ENCODE results near the gene SPATA31A1.
"Not testable (repeated sequence)": the region's sequence is repeated elsewhere in the genome, so short reads cannot be mapped to it uniquely, and the experiment has no call there.

Gene SPATA31A1

DNA sequence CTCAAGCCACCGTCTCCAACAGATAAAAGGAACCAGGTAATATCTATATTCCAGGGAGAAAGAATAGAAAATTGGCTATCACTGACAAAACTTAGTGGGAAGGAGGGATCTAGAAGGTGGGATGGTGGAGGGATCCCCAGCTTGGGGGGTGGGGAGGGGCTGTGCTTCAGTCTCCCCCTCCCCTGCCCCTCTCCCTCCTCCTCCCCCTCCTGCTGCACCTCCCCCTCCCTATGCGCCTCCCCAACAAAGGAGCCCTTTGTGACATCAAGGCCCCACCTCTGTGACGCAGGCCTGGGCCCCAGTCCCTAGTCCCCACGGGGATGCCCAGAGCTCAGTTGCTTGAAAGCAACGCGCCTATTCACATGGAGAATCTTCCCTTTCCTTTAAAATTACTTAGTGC is at the start of gene SPATA31A1:
Gene SPATA31A1 (plus strand): TSS at position 301 of the 400 bp plus-strand sequence. CDS start 62 bp downstream, at position 363.
- not testable (repeated sequence) for H3K36me3 ChIP-seq, H3K27me3 ChIP-seq, H3K9me3 ChIP-seq

DNA sequence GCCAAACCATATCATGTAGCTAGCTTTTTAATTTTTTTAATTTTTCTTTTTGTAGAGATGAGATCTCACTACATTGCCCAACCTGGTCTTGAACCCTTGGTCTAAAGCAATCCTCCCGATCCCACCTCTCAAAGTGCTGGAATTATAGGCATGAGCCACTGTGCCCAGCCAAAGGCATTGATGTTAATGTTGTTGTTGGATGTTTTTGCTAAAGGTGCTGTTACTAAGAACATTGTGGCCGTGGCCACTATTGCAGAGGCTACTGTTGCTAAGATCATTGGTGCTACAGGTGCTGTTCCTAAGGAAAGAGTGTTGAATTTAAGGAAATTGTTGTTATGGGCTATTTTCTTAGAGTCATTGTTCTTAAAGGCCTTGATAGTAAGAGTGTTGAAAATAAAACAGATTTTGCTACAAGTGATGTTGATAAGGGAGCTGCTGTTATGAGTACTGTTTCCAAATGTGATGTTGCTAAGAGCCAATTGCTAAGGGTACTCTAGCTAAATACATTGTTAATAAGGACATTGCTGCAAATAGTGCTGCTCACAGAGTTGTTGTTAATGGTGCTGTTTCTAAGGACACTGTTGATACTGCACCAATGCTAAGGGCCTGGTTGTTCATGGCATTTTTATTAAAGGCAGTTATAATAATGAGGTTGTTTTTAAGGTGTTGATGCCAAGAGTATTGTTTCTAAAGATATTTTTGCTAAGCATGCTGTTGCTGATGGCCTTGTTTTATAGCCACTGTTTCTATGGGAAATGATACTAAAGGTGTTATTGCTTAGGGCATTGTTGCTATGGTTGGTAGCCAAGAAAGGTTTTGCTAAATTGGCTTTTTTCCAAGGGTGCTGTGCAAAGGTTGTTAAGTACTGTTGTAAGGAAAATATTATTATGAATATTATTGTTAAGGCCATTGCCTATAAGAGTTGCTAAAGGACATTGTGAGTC is 52.1 kb downstream of the SPATA31A1 start:
- not testable (repeated sequence) for H3K36me3 ChIP-seq; H3K4me3 ChIP-seq (ENCODE audit: low read depth in 1 of 2, low read length in 1 of 2); H3K27ac ChIP-seq; H3K4me1 ChIP-seq (ENCODE audit: control insufficient read depth in 1 of 2, insufficient read depth in 1 of 2, low read depth in 1 of 2, low read length in 1 of 2); H3K9me3 ChIP-seq; H3K27me3 ChIP-seq

More for the DNA sequence above, at the start of gene SPATA31A1:
- not testable (repeated sequence) for H3K27ac ChIP-seq; H3K4me3 ChIP-seq (ENCODE audit: low read depth in 1 of 2, low read length in 1 of 2); H3K4me1 ChIP-seq (ENCODE audit: control insufficient read depth in 1 of 2, insufficient read depth in 1 of 2, low read depth in 1 of 2, low read length in 1 of 2)

DNA sequence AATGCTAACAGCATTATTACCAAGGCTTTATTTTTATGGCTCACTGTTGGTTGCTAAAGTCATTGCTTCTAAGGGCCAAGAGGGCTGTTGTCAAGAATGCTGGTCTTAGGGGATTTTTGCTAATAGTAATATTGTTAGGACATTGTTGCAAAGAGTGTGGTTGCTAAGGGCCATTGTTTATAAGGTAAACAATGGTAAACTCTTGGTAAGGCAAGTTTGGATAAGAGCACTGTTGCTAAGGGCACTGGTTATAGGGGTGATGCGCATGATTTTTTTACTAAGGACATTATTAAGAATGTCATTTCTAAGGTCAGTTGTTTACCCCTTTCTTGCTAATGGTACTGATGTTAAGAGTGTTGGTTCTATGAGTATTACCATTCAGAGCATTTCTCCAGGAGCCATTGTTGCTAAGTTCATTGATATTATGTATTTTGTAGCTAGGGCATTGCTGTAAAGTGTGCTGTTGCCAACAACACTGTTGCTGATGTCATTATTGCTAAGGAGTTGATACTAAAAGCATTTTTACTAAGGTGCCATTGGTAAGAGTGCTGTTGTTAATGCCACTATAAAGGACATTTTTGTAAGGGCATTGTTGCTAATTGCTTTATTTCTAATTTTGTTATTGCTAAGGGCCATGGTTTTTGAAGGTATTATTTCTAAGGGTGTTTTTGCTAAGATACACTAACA is 55.9 kb downstream of the SPATA31A1 start:
- H3K4me3 ChIP-seq (ENCODE audit: low read depth in 1 of 2, low read length in 1 of 2); H3K27me3 ChIP-seq; H3K27ac ChIP-seq; H3K9me3 ChIP-seq; H3K36me3 ChIP-seq; H3K4me1 ChIP-seq (ENCODE audit: control insufficient read depth in 1 of 2, insufficient read depth in 1 of 2, low read depth in 1 of 2, low read length in 1 of 2): not testable (repeated sequence)

Data from neutrophil (primary cell).